ENCODE measurements around the gene DUSP9. TPM values are rescaled to one million over a fixed set of nuclear protein-coding genes. Genes with fewer than 3 reads are reported as not detected.
A peak's percentile ranks its signal among the peaks of the same experiment; 100 is the strongest.

Gene DUSP9
- total RNA-seq, 1 donor from 2014 or later: 0.74 TPM

DNA sequence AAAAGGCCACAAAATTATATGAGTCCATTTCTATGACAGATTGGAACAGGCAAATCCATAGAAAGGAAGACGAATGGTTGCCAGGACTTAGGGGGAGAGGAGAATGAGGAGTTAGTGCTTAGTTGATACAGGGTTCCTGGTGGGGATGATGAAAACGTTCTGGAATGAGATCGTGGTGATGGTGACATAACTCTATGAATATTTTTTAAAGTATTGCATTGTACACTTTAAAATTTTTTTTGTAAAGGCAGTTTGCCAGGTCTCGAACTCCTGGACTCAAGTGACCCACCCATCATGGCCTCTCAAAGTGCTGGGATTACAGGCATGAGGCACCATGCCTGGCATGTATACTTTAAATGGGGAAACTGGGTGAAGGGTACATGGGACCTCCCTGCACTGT, 38.2 kb upstream of the DUSP9 start:
- Histone ChIP-seq H3K4me3 (no peak overlapping the region), H3K4me1 (peaks cover 8% of the 10 kb centered on the region), H3K27me3 (no peaks in the 10 kb centered on the region), H3K36me3 (no peaks in the 10 kb centered on the region), H3K9me3 (no peaks in the 10 kb centered on the region), H3K27ac (no peak overlapping the region)
- no peak for DNase-seq (ENCODE audit: extremely low spot score in 2 of 2)
- TF ChIP-seq, protein P1, sequence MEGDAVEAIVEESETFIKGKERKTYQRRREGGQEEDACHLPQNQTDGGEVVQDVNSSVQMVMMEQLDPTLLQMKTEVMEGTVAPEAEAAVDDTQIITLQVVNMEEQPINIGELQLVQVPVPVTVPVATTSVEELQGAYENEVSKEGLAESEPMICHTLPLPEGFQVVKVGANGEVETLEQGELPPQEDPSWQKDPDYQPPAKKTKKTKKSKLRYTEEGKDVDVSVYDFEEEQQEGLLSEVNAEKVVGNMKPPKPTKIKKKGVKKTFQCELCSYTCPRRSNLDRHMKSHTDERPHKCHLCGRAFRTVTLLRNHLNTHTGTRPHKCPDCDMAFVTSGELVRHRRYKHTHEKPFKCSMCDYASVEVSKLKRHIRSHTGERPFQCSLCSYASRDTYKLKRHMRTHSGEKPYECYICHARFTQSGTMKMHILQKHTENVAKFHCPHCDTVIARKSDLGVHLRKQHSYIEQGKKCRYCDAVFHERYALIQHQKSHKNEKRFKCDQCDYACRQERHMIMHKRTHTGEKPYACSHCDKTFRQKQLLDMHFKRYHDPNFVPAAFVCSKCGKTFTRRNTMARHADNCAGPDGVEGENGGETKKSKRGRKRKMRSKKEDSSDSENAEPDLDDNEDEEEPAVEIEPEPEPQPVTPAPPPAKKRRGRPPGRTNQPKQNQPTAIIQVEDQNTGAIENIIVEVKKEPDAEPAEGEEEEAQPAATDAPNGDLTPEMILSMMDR (IDR thresholded peaks at IDR 0.05): no peak
- intact Hi-C loops (cut with DNase I): no loop called here

DNA sequence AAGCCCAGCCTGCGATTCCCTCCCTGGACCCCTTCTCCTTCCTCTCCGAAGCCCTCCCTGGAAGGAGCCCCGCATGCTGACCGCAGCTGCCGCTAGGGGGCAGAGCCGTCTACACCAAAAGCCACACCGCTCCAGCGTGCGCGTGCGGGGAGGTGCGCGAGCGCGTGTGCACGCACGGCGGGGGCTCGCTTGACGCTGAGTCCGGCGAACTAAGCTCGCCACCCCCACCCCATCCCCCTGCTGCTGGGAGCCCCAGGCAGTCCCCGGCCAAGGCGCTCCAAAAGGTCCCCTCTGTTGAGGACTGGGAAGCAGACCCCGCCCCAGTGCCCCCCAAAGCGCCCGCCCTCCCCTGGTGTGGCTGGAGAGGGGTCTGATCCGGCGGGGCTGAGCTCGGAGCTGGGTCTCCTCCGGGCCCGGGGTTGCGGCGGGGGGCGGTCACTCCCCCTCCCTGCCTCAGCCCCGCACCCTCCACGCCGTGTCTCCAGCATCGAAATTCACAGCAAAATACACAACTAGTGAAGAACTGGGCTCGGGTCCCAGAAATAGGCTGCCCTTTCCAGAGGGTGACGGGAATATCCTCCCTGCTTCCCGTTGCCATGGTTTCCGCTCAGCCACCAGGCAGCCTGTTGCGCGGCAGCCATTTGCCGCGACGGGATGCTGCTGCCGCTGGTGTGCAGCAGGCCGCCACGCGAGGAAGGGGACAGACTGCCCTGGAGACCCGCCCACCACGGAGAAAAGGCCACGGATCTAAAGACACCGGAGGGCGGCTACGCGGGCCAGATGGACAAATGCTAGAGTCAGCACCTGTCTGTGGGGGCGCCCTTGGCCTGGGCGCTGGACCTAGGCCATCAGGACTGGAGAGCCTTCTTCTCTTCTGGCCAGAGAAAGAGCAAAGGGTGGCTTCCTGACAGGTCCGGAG, 36.8 kb upstream of the DUSP9 start:
- H3K36me3 ChIP-seq: no peaks in the 10 kb centered on the region
- intact Hi-C loops (cut with DNase I): no loop called here
- no peak for DNase-seq (ENCODE audit: extremely low spot score in 2 of 2)
- H3K27ac ChIP-seq: no peak overlapping the region
- TF ChIP-seq POLR2AphosphoS5 (IDR thresholded peaks at IDR 0.05; ENCODE audit: insufficient read depth in 1 of 2, low read depth in 1 of 2) (no peak), POLR2A (IDR thresholded peaks at IDR 0.05) (no peak)
- TF ChIP-seq, protein P1 (IDR thresholded peaks at IDR 0.05): peak; percentile 46 to 57 (median 57)
- H3K4me1 ChIP-seq: peaks cover 8% of the 10 kb centered on the region
- H3K9me3 ChIP-seq: no peaks in the 10 kb centered on the region
- no peaks in the 10 kb centered on the region for H3K27me3 ChIP-seq
- peak overlapping the region; percentile 39 to 42 for H3K4me3 ChIP-seq

DNA sequence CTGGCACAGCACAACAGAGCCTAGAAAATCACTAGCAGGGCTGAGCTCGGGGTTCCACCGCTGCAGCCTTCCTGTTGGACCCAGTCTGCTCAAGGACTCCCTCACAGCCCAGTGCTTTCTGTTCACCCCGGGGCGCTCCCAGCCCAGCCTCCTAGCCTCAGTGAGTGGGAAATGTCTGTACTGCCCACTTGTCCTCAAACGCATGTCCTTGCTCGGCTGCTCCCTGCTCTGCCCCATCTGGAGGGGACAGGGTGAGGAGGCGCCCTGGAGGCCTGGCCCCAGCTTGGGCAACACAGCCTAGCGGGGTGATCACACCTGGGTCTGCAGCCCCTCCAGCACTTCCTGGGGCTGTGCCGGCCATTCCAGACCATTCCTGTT, 36.2 kb upstream of the DUSP9 start:
- no peak for DNase-seq (ENCODE audit: extremely low spot score in 2 of 2)
- Histone ChIP-seq H3K4me3 (no peak overlapping the region), H3K4me1 (peaks cover 8% of the 10 kb centered on the region), H3K27me3 (no peaks in the 10 kb centered on the region), H3K9me3 (no peaks in the 10 kb centered on the region), H3K36me3 (no peaks in the 10 kb centered on the region), H3K27ac (no peak overlapping the region)
- TF ChIP-seq POLR2A (IDR thresholded peaks at IDR 0.05): no peak
- intact Hi-C loops (cut with DNase I): no loop called here

DNA sequence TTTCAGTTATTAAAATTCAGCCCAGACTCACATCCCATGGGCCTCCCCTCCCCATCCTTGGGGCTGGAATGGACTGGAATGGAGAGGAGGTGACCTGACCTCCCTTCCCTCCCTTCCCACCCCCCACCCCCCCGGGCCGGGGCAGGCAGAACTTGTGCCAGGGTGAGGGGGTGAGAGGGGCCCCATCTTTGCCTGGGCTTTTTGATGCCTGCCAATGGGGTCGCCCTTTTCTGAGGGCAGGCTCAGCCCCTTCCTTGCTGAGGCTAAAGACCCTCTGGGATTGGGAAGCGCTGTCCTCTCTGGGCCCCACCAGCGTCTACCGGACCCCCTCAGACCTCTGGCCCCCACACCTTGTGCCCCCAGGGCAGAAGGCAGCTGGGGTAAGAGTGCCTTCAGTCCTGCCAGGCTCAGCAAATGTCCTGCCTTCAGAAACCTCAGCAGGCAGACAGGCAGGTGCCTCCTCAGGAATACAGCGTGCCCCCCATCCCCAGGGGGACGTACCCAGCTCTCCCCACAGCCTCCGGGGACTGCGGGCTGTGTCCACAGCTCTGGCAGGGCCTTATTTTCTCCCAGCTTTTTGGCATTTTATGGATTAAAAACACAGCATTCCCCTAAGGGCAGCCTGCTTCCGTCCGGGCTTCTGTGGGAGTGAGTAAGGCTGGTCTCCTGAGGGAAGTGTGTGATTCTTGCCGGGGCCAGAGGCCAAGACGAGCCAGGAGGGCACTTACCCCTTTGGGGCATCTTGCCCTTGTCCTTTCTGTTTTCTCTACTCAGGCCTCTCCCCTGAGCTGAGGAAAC, 35.5 kb upstream of the DUSP9 start:
- intact Hi-C loops (cut with DNase I): no loop called here
- no peak for DNase-seq (ENCODE audit: extremely low spot score in 2 of 2)
- H3K27ac ChIP-seq: no peak overlapping the region

DNA sequence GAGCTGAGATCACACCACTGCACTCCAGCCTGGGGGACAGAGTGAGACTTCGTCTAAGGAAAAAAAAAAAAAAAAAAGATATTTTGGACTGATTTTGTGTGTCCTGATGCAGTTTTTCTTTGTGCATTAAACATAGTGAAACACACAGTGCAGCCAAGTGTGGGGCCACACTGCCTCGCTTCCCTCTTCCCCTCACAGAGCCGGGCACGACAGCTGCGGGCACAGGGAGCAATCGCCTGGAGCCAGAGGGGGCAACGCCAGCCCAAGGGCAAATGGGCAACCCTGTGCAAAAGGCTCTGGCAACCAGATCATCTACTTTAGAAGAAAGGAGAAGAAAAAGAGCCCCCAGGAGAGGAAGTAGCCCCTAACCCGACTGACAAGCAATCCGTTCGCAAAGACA, 34.6 kb upstream of the DUSP9 start:
- H3K27ac ChIP-seq: no peak overlapping the region
- H3K4me1 ChIP-seq: peaks cover 8% of the 10 kb centered on the region
- H3K4me3 ChIP-seq: no peak overlapping the region
- intact Hi-C loops (cut with DNase I): no loop called here
- H3K27me3 ChIP-seq: no peaks in the 10 kb centered on the region
- H3K9me3 ChIP-seq: no peaks in the 10 kb centered on the region
- no peak for TF ChIP-seq POLR2AphosphoS5 (IDR thresholded peaks at IDR 0.05; ENCODE audit: insufficient read depth in 1 of 2, low read depth in 1 of 2)
- TF ChIP-seq, protein P1 (IDR thresholded peaks at IDR 0.05): no peak
- no peak for TF ChIP-seq POLR2A (IDR thresholded peaks at IDR 0.05)
- no peaks in the 10 kb centered on the region for H3K36me3 ChIP-seq
- DNase-seq (ENCODE audit: extremely low spot score in 2 of 2): no peak

More for the DNA sequence above, 35.5 kb upstream of the DUSP9 start:
- H3K4me3 ChIP-seq: no peak overlapping the region
- peaks cover 8% of the 10 kb centered on the region for H3K4me1 ChIP-seq
- H3K9me3 ChIP-seq: no peaks in the 10 kb centered on the region
- H3K27me3 ChIP-seq: no peaks in the 10 kb centered on the region
- TF ChIP-seq POLR2AphosphoS5 (IDR thresholded peaks at IDR 0.05; ENCODE audit: insufficient read depth in 1 of 2, low read depth in 1 of 2) (no peak), POLR2A (IDR thresholded peaks at IDR 0.05) (no peak)
- TF ChIP-seq, protein P1 (IDR thresholded peaks at IDR 0.05): no peak
- H3K36me3 ChIP-seq: no peaks in the 10 kb centered on the region
